Peyer's patch (tissue), 4 donors: Measurements from ENCODE around the gene FAXDC2.

Experiments
- CTCF ChIP-seq, 6 experiments: fragments of 450-650 bp in 4 of 6; fragments of 200-600 bp in 2 of 6; sonication (generic) in 1 of 6; IDR thresholded peaks; one replicate each; pipeline ENCODE4 v1.5.1; 2017 to 2019; ENCODE audit warnings: antibody characterized with exemption in 6 of 6, mild to moderate bottlenecking in 3 of 6, moderate library complexity in 1 of 6
- POLR2A ChIP-seq, 2 donors: fragments of 450-650 bp; IDR thresholded peaks; one replicate each; pipeline ENCODE4 v1.5.1; 2017; ENCODE audit warnings: antibody characterized with exemption in 2 of 2, mild to moderate bottlenecking in 2 of 2, moderate library complexity in 2 of 2

- TF ChIP-seq CTCF (IDR thresholded peaks at IDR 0.05) = no peak
- TF ChIP-seq POLR2A (IDR thresholded peaks at IDR 0.05) = no peak
Observed at GRCh38 chr5:154850255-154851062, at the start of gene FAXDC2.
